ENCODE measurements around the gene H6PD. TPM values are rescaled to one million over a fixed set of nuclear protein-coding genes. Genes with fewer than 3 reads are reported as not detected.
"Not testable (repeated sequence)": the region's sequence is repeated elsewhere in the genome, so short reads cannot be mapped to it uniquely, and the experiment has no call there.

H6PD gene
- total RNA-seq, 1 donor from 2014 or later = 43.7 TPM

DNA sequence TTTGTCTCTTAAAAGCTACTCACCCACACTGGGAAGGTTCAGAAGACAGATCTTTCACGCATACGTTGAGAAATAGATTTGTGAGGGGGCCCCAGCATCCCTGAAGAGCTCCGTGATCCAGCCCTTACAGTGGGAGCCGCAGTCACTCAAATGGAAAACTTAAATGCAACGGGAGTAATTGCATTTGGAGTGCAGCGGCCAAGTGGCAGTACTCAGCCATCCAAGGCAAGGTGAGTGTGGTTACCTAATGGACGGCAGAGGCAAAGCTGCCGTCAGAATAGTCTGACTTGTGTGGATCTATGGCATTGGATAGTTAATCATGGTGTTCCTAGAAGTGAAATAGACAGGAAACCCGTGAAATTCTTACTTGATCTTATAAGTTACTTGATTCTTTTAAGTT lies 63.3 kb downstream of the H6PD start:
- Histone ChIP-seq H3K36me3 (no peaks in the 10 kb centered on the region), H3K9me3 (no peaks in the 10 kb centered on the region), H3K4me3 (no peak overlapping the region), H3K27me3 (no peaks in the 10 kb centered on the region), H3K27ac (no peak overlapping the region), H3K4me1 (peaks cover 42% of the 10 kb centered on the region)
- ATAC-seq = no peak
- DNase-seq = no peak
- intact Hi-C loops (cut with DNase I) = no loop called here
- TF ChIP-seq, protein P1, sequence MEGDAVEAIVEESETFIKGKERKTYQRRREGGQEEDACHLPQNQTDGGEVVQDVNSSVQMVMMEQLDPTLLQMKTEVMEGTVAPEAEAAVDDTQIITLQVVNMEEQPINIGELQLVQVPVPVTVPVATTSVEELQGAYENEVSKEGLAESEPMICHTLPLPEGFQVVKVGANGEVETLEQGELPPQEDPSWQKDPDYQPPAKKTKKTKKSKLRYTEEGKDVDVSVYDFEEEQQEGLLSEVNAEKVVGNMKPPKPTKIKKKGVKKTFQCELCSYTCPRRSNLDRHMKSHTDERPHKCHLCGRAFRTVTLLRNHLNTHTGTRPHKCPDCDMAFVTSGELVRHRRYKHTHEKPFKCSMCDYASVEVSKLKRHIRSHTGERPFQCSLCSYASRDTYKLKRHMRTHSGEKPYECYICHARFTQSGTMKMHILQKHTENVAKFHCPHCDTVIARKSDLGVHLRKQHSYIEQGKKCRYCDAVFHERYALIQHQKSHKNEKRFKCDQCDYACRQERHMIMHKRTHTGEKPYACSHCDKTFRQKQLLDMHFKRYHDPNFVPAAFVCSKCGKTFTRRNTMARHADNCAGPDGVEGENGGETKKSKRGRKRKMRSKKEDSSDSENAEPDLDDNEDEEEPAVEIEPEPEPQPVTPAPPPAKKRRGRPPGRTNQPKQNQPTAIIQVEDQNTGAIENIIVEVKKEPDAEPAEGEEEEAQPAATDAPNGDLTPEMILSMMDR (IDR thresholded peaks at IDR 0.05) = no peak

DNA sequence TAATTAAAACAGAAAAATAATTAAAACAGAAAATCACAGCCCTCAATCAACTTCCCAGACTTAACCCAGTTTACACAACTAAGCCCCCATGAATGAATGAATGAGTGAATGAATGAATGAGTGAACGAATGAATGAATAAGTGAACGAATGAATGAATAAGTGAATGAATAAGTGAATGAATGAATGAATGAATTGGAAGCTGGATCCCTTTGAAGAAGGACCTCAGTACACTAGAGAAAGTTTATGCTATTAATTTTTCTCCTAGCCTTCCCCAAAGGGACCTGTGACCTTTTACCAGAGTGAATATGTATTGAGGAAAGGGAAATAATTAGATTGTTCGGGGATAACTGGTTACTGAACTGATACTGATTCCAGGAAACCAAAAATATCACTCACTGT lies 63.7 kb downstream of the H6PD start:
- TF ChIP-seq, protein P1 (IDR thresholded peaks at IDR 0.05) = no peak
- DNase-seq = no peak
- H3K4me1 ChIP-seq = peaks cover 46% of the 10 kb centered on the region

DNA sequence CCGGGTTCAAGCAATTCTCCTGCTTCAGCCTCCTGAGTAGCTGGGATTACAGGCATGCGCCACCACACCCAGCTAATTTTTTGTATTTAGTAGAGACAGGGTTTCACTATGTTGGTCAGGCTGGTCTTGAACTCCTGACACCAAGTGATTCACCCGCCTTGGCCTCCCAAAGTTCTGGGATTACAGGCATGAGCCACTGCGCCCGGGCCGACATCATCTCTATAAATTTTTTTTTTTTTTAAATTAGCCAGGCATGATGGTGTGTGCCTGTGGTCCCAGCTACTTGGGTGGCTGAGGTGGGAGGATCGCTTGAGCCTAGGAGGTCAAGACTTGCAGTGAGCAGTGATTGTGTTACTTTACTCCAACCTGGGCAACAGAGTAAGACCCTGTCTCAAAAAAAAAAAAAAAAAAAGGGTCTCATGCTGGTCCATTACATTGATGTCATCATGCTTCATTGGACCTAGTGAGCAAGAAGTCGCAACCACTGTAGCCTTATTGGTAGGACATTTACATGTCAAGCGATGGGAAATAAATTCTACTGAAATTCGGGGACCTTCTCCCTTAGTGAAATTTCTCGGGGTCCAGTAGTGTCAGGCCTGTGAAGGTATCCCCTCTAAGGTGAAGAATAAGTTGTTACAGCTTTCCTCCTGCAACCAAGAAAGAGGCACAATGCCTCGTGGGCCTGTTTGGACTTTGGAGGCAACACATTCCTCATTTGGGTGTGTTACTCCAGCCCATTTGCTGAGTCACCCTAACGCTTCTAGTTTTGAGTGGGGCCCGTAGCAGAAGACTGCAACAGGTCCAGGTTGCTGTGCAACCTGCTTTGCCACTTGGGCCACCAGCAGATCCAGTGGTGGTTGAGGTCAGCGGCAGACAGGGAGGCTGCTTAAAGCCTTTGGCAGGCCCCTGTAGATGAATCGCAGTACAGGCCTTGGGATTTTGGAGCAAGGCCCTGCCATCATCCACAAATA lies 65.3 kb downstream of the H6PD start:
- ATAC-seq = peak; percentile 72
- Histone ChIP-seq H3K27ac (peak overlapping the region; percentile 70), H3K4me1 (peaks cover 56% of the 10 kb centered on the region)
- H3K4me3 ChIP-seq; H3K36me3 ChIP-seq; intact Hi-C loops (cut with DNase I); H3K9me3 ChIP-seq; H3K27me3 ChIP-seq: not testable (repeated sequence)
- peak; percentile 81 for DNase-seq

More for the DNA sequence above, 63.7 kb downstream of the H6PD start:
- Histone ChIP-seq H3K36me3 (no peaks in the 10 kb centered on the region), H3K27me3 (no peaks in the 10 kb centered on the region), H3K4me3 (no peak overlapping the region), H3K9me3 (no peaks in the 10 kb centered on the region), H3K27ac (no peak overlapping the region)
- no peak for ATAC-seq
- intact Hi-C loops (cut with DNase I) = no loop called here

DNA sequence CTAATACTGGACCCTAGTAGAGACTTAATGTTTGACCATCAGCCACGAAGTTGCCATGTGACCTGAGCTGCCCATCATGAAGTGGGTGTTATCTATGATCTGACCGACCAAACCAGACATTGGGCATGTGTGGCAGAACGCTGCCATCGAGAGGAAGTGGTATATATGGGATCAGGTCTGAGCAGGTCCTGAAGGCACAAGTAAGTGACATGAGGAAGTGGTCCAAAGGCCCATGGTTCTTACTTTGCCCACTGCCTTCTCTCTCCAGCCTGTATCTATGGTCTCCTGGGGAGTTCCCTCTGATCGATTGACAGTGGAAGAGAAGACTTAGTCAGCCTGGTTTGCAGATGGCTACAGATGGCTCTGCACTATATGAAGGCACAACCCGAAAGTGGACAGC lies 66.0 kb downstream of the H6PD start:
- no peaks in the 10 kb centered on the region for H3K9me3 ChIP-seq
- H3K4me1 ChIP-seq = peaks cover 52% of the 10 kb centered on the region
- intact Hi-C loops (cut with DNase I) = no loop called here
- no peaks in the 10 kb centered on the region for H3K27me3 ChIP-seq
- ATAC-seq (no peak), DNase-seq (no peak)
- H3K36me3 ChIP-seq = no peaks in the 10 kb centered on the region
- no peak overlapping the region for H3K4me3 ChIP-seq
- TF ChIP-seq, protein P1 (IDR thresholded peaks at IDR 0.05) = no peak
- peak overlapping the region; percentile 70 for H3K27ac ChIP-seq

DNA sequence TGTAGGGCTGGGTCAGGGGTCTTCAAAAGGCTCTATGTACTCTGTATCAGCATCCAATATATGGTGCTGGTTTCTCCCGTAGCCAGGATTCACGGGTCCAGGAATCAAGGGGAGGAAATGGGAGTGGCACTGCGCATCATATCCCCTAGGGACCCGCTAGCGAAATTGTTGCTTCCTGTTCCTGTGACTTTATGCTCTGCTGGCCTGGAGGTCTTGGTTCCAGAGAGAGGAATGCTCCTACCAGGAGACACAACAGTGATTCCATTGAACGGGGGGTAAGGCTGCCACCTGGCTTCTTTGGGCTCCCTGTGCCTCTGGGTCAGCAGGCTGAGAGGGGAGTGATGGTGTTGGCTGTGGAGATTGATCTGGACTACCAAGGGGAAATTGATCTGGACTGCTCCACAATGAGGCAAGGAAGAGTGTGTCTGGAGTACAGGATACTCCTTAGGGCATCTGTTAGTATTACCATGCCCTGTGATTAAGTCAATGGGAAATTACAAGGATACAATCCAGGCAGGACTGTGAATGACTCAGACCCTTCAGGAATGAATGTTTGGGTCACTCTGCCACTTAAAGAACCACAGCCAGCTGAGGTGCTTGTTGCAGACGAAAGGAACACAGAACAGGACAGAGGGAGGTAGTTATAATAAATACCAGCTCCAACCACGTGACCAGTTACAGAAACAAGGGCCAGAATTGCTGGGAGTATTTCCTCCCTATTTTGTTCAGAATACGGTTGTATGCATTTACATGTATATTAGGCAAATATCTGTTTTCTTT lies 68.4 kb downstream of the H6PD start:
- DNase-seq (no peak), ATAC-seq (peak; percentile 87)
- Histone ChIP-seq H3K27me3 (no peaks in the 10 kb centered on the region), H3K4me3 (no peak overlapping the region), H3K9me3 (no peaks in the 10 kb centered on the region), H3K36me3 (no peaks in the 10 kb centered on the region), H3K4me1 (peaks cover 52% of the 10 kb centered on the region), H3K27ac (peak overlapping the region; percentile 79)
- TF ChIP-seq, protein P1 (IDR thresholded peaks at IDR 0.05) = no peak
- intact Hi-C loops (cut with DNase I) = no loop called here

DNA sequence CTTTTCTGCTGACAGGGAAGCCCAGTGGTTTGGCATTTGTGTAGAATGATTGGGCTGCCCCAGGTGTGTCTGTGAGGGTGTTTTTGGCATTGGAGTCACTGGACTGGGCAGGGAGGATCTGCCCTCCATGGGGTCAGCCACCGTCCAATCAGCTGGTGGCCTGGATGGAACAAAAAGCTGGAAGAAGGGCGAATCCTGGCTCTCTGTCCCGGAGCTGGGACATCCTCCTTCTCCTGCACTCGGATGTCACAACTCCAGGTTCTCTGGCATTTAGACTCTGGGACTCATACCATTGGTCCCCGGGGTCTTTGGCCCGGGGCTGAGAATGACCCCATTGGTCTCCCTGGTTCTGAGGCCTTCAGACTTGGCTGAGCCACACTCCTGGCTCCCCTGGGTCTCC lies 69.3 kb downstream of the H6PD start:
- ATAC-seq = no peak
- Histone ChIP-seq H3K4me3 (no peak overlapping the region), H3K27me3 (no peaks in the 10 kb centered on the region), H3K9me3 (no peaks in the 10 kb centered on the region), H3K36me3 (no peaks in the 10 kb centered on the region), H3K4me1 (peaks cover 49% of the 10 kb centered on the region), H3K27ac (peak overlapping the region; percentile 79)
- no peak for DNase-seq
- intact Hi-C loops (cut with DNase I) = no loop called here
- TF ChIP-seq, protein P1 (IDR thresholded peaks at IDR 0.05) = no peak

Data from upper lobe of right lung (tissue), 1 donor.